ENCODE measurements around the gene TPH1. TPM values are rescaled to one million over a fixed set of nuclear protein-coding genes. Genes with fewer than 3 reads are reported as not detected.

The TPH1 gene
- total RNA-seq, 1 donor, result under 0.01 TPM

GRCh38 chr11:18061351-18061750 lies 15.3 kb upstream of the TPH1 start:
- Histone ChIP-seq H3K4me1 (ENCODE audit: insufficient read depth, low read length) (no peaks in the 10 kb centered on the region), H3K79me2 (ENCODE audit: insufficient read depth, low read length) (no peaks in the 10 kb centered on the region), H3K27me3 (ENCODE audit: insufficient read depth, low read length) (no peaks in the 10 kb centered on the region), H3K27ac (ENCODE audit: low read depth, low read length) (no peak overlapping the region), H3K4me3 (ENCODE audit: insufficient read depth, low read length) (no peak overlapping the region), H3K9me3 (ENCODE audit: low read depth, low read length) (no peaks in the 10 kb centered on the region), H2AFZ (ENCODE audit: low read length) (no peak overlapping the region), H3K36me3 (ENCODE audit: insufficient read depth, low read length) (no peaks in the 10 kb centered on the region), H3K4me2 (ENCODE audit: insufficient read depth, low read length) (no peak overlapping the region), H4K20me1 (ENCODE audit: insufficient read depth, low read length) (no peaks in the 10 kb centered on the region)
- peak; percentile 50 for DNase-seq (ENCODE audit: insufficient read length, low spot score, missing footprints)
- no peak for TF ChIP-seq CTCF (IDR thresholded peaks at IDR 0.05; ENCODE audit: extremely low read depth, low read depth, low read length)

GRCh38 chr11:18056561-18057181 lies 10.6 kb upstream of the TPH1 start:
- Histone ChIP-seq H3K9me3 (ENCODE audit: low read depth, low read length) (no peaks in the 10 kb centered on the region), H3K79me2 (ENCODE audit: insufficient read depth, low read length) (no peaks in the 10 kb centered on the region), H3K36me3 (ENCODE audit: insufficient read depth, low read length) (no peaks in the 10 kb centered on the region), H3K4me1 (ENCODE audit: insufficient read depth, low read length) (no peaks in the 10 kb centered on the region), H3K4me3 (ENCODE audit: insufficient read depth, low read length) (no peak overlapping the region), H2AFZ (ENCODE audit: low read length) (no peak overlapping the region), H3K27me3 (ENCODE audit: insufficient read depth, low read length) (no peaks in the 10 kb centered on the region), H3K27ac (ENCODE audit: low read depth, low read length) (no peak overlapping the region), H4K20me1 (ENCODE audit: insufficient read depth, low read length) (no peaks in the 10 kb centered on the region), H3K4me2 (ENCODE audit: insufficient read depth, low read length) (no peak overlapping the region)
- no peak for TF ChIP-seq CTCF (IDR thresholded peaks at IDR 0.05; ENCODE audit: extremely low read depth, low read depth, low read length)
- no peak for DNase-seq (ENCODE audit: insufficient read length, low spot score, missing footprints)

- H3K4me1 ChIP-seq (ENCODE audit: insufficient read depth, low read length), result no peaks in the 10 kb centered on the region
- H4K20me1 ChIP-seq (ENCODE audit: insufficient read depth, low read length), result no peaks in the 10 kb centered on the region
- no peak for DNase-seq (ENCODE audit: insufficient read length, low spot score, missing footprints)
- no peaks in the 10 kb centered on the region for H3K36me3 ChIP-seq (ENCODE audit: insufficient read depth, low read length)
- no peak overlapping the region for H3K4me3 ChIP-seq (ENCODE audit: insufficient read depth, low read length)
- no peaks in the 10 kb centered on the region for H3K79me2 ChIP-seq (ENCODE audit: insufficient read depth, low read length)
- H3K4me2 ChIP-seq (ENCODE audit: insufficient read depth, low read length), result no peak overlapping the region
- H2AFZ ChIP-seq (ENCODE audit: low read length), result no peak overlapping the region
- no peaks in the 10 kb centered on the region for H3K27me3 ChIP-seq (ENCODE audit: insufficient read depth, low read length)
- TF ChIP-seq CTCF (IDR thresholded peaks at IDR 0.05; ENCODE audit: extremely low read depth, low read depth, low read length), result no peak
- no peaks in the 10 kb centered on the region for H3K9me3 ChIP-seq (ENCODE audit: low read depth, low read length)
- H3K27ac ChIP-seq (ENCODE audit: low read depth, low read length), result no peak overlapping the region
Observed at GRCh38 chr11:18054511-18055103, 8.5 kb upstream of the TPH1 start.

- Histone ChIP-seq H3K36me3 (ENCODE audit: insufficient read depth, low read length) (no peaks in the 10 kb centered on the region), H3K79me2 (ENCODE audit: insufficient read depth, low read length) (no peaks in the 10 kb centered on the region), H3K4me2 (ENCODE audit: insufficient read depth, low read length) (no peak overlapping the region), H3K4me1 (ENCODE audit: insufficient read depth, low read length) (no peaks in the 10 kb centered on the region), H3K9me3 (ENCODE audit: low read depth, low read length) (no peaks in the 10 kb centered on the region), H3K4me3 (ENCODE audit: insufficient read depth, low read length) (no peak overlapping the region), H2AFZ (ENCODE audit: low read length) (no peak overlapping the region), H4K20me1 (ENCODE audit: insufficient read depth, low read length) (no peaks in the 10 kb centered on the region), H3K27me3 (ENCODE audit: insufficient read depth, low read length) (peaks cover 15% of the 10 kb centered on the region), H3K27ac (ENCODE audit: low read depth, low read length) (no peak overlapping the region)
- no peak for TF ChIP-seq CTCF (IDR thresholded peaks at IDR 0.05; ENCODE audit: extremely low read depth, low read depth, low read length)
- no peak for DNase-seq (ENCODE audit: insufficient read length, low spot score, missing footprints)
Observed at GRCh38 chr11:18050848-18051247, 4.8 kb upstream of the TPH1 start.
